Inferior parietal cortex (tissue), 1 donor: ENCODE data around the gene CACNB4.

Experiments
- DNase-seq: peaks from one replicate; pipeline ENCODE4 v3.0.0-alpha.2; 2016; ENCODE audit errors: extremely low spot score

The CACNB4 gene

DNA sequence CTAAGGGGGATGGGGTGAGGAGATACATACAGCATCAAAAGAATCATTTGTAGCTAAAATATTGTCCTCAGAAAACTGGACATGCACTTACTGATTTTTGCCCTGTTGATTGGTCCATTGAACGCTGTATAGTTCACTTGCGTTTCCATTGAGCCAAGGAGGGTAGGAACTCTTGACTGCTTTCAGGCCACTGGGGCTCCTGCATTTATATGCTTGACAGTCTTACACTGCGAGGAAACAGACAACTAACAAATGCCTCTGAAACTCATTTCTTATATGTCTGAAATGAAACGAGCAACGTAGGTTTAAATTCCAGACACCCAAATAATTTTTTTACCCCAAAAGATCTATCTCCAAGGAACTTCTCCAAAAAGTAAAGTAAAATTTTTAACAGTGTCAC, 312.8 kb downstream of the CACNB4 start:
- DNase-seq: no peak

DNA sequence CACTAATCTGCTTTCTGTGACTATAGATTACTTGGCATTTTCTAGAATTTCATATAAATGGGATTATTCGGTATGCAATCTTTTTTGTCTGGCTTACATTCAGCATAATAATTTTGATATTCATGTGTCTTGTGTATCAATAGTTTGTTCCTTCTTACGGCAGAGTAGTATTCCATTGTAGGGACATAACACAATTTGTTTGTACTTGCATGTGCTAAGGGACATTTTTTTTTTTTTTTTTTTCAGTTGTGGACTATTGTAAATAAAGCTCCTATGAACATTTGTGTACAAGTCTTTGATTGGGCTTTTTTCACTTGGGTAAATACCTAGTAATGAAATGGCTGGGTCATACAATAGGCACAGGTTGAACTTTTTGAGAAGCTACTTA, 315.7 kb downstream of the CACNB4 start:
- DNase-seq: no peak
